Measurements from ENCODE around the gene PHB1.
A peak's percentile ranks its signal among the peaks of the same experiment; 100 is the strongest.
"Not testable (repeated sequence)": the region's sequence is repeated elsewhere in the genome, so short reads cannot be mapped to it uniquely, and the experiment has no call there.

Gene PHB1

GRCh38 chr17:49381033-49381432, 33.6 kb downstream of the PHB1 start:
- DNase-seq (ENCODE audit: low read depth in 3 of 3), result no peak

GRCh38 chr17:49379926-49380325, 34.8 kb downstream of the PHB1 start:
- no peak for DNase-seq (ENCODE audit: low read depth in 3 of 3)

- no peak for DNase-seq (ENCODE audit: low read depth in 3 of 3)
Measured at GRCh38 chr17:49378311-49378710, 36.4 kb downstream of the PHB1 start.

- no peak for DNase-seq (ENCODE audit: low read depth in 3 of 3)
Measured at GRCh38 chr17:49375544-49375943, 39.1 kb downstream of the PHB1 start.

- no peak for DNase-seq (ENCODE audit: low read depth in 3 of 3)
Measured at GRCh38 chr17:49373115-49373514, 41.6 kb downstream of the PHB1 start.

GRCh38 chr17:49372425-49372824, 42.3 kb downstream of the PHB1 start:
- no peak for DNase-seq (ENCODE audit: low read depth in 3 of 3)

GRCh38 chr17:49370971-49371834, 43.5 kb downstream of the PHB1 start:
- DNase-seq (ENCODE audit: low read depth in 3 of 3), result no peak

GRCh38 chr17:49369760-49370159, 44.9 kb downstream of the PHB1 start:
- DNase-seq (ENCODE audit: low read depth in 3 of 3), result no peak

- no peak for DNase-seq (ENCODE audit: low read depth in 3 of 3)
Measured at GRCh38 chr17:49369089-49369488, 45.6 kb downstream of the PHB1 start.

- DNase-seq (ENCODE audit: low read depth in 3 of 3), result no peak
Measured at GRCh38 chr17:49365667-49366066, 49.0 kb downstream of the PHB1 start.

GRCh38 chr17:49365126-49365525, 49.6 kb downstream of the PHB1 start:
- DNase-seq (ENCODE audit: low read depth in 3 of 3), result not testable (repeated sequence)

GRCh38 chr17:49364119-49364518, 50.6 kb downstream of the PHB1 start:
- no peak for DNase-seq (ENCODE audit: low read depth in 3 of 3)

GRCh38 chr17:49363251-49363650, 51.4 kb downstream of the PHB1 start:
- DNase-seq (ENCODE audit: low read depth in 3 of 3), result no peak

GRCh38 chr17:49362723-49363117, 52.0 kb downstream of the PHB1 start:
- DNase-seq (ENCODE audit: low read depth in 3 of 3), result no peak

- DNase-seq (ENCODE audit: low read depth in 3 of 3), result peak; percentile 72 to 84 (median 75)
Measured at GRCh38 chr17:49361902-49362722, 52.6 kb downstream of the PHB1 start, which contains the start of gene ZNF652. TSS of gene ZNF652 (minus strand) at chr17:49362250. CDS start at chr17:49317725, 44,525 bp downstream.

- peak in 2 of 3 donors; percentile 34 to 46 for DNase-seq (ENCODE audit: low read depth in 3 of 3)
Measured at GRCh38 chr17:49361129-49361901, 53.4 kb downstream of the PHB1 start.

GRCh38 chr17:49360796-49361128, 53.9 kb downstream of the PHB1 start:
- DNase-seq (ENCODE audit: low read depth in 3 of 3), result no peak

GRCh38 chr17:49359990-49360795, 54.5 kb downstream of the PHB1 start:
- no peak for DNase-seq (ENCODE audit: low read depth in 3 of 3)

GRCh38 chr17:49358641-49359247, 55.9 kb downstream of the PHB1 start:
- no peak for DNase-seq (ENCODE audit: low read depth in 3 of 3)

GRCh38 chr17:49357516-49357915, 57.2 kb downstream of the PHB1 start:
- no peak for DNase-seq (ENCODE audit: low read depth in 3 of 3)

- no peak for DNase-seq (ENCODE audit: low read depth in 3 of 3)
Measured at GRCh38 chr17:49356320-49356719, 58.4 kb downstream of the PHB1 start.
